ENCODE measurements around the gene COL6A1. TPM values are rescaled to one million over a fixed set of nuclear protein-coding genes. Genes with fewer than 3 reads are reported as not detected.

The COL6A1 gene
- total RNA-seq, 6 experiments from 2014 or later: 350 to 415 (median 382) TPM

- Mint-ChIP-seq H3K27ac (no peak overlapping the region), H3K36me3 (ENCODE audit: low read depth) (peaks cover 4% of the 10 kb centered on the region), H3K4me3 (no peak overlapping the region), H3K27me3 (ENCODE audit: insufficient read depth) (no peaks in the 10 kb centered on the region; the same call in 1 of the 2 replicates), H3K4me1 (ENCODE audit: low read depth) (peaks cover 13% of the 10 kb centered on the region), H3K9me3 (no peaks in the 10 kb centered on the region)
- no peak for DNase-seq
- TF ChIP-seq, protein P1, sequence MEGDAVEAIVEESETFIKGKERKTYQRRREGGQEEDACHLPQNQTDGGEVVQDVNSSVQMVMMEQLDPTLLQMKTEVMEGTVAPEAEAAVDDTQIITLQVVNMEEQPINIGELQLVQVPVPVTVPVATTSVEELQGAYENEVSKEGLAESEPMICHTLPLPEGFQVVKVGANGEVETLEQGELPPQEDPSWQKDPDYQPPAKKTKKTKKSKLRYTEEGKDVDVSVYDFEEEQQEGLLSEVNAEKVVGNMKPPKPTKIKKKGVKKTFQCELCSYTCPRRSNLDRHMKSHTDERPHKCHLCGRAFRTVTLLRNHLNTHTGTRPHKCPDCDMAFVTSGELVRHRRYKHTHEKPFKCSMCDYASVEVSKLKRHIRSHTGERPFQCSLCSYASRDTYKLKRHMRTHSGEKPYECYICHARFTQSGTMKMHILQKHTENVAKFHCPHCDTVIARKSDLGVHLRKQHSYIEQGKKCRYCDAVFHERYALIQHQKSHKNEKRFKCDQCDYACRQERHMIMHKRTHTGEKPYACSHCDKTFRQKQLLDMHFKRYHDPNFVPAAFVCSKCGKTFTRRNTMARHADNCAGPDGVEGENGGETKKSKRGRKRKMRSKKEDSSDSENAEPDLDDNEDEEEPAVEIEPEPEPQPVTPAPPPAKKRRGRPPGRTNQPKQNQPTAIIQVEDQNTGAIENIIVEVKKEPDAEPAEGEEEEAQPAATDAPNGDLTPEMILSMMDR (IDR thresholded peaks at IDR 0.05): no peak
Observed at GRCh38 chr21:45979651-45980050, 1.9 kb upstream of the COL6A1 start.

DNA sequence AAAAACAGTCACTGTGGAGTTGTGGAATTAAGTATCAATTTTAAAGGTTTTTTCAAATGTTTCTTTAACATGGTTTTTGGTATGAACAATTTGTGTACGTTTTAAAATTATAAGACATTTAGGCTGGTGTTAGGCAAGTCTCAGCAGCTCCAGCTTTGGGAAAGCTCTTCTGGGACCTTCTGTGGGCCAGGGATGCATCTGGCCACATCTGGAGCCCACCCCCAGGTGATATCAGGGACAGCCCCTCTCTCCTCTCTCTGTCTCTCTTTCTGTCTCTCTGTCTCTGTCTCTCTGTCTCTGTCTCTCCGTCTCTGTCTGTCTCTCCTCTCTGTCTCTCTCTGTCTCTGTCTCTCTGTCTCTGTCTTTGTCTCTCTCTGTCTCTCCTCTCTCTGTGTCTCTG, 1.3 kb upstream of the COL6A1 start:
- no peak for DNase-seq
- peaks cover 10% of the 10 kb centered on the region for H3K36me3 Mint-ChIP-seq (ENCODE audit: low read depth)
- H3K9me3 Mint-ChIP-seq: no peaks in the 10 kb centered on the region
- H3K4me3 Mint-ChIP-seq: no peak overlapping the region
- H3K27ac Mint-ChIP-seq: no peak overlapping the region
- TF ChIP-seq, protein P1 (IDR thresholded peaks at IDR 0.05): no peak
- H3K27me3 Mint-ChIP-seq (ENCODE audit: insufficient read depth): no peaks in the 10 kb centered on the region; the same call in 1 of the 2 replicates
- peaks cover 16% of the 10 kb centered on the region for H3K4me1 Mint-ChIP-seq (ENCODE audit: low read depth)

DNA sequence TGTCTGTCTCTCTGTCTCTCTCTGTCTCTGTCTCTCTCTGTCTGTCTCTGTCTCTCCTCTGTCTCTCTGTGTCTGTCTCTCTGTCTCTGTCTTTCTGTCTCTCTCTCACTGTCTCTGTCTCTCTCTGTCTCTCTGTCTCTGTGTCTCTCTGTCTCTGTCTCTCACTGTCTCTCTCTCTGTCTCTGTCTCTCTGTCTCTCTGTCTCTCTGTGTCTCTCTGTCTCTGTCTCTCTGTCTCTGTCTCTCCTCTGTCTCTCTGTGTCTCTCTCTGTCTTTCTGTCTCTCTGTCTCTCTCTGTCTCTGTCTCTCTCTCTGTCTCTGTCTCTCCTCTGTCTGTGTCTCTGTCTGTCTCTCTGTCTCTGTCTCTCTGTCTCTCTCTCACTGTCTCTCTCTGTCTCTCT, 873 bp upstream of the COL6A1 start:
- Mint-ChIP-seq H3K27me3 (ENCODE audit: insufficient read depth) (no peaks in the 10 kb centered on the region; the same call in 1 of the 2 replicates), H3K9me3 (no peaks in the 10 kb centered on the region), H3K36me3 (ENCODE audit: low read depth) (peaks cover 11% of the 10 kb centered on the region), H3K4me1 (ENCODE audit: low read depth) (peaks cover 17% of the 10 kb centered on the region), H3K27ac (no peak overlapping the region), H3K4me3 (no peak overlapping the region)
- TF ChIP-seq, protein P1 (IDR thresholded peaks at IDR 0.05): no peak
- DNase-seq: no peak

DNA sequence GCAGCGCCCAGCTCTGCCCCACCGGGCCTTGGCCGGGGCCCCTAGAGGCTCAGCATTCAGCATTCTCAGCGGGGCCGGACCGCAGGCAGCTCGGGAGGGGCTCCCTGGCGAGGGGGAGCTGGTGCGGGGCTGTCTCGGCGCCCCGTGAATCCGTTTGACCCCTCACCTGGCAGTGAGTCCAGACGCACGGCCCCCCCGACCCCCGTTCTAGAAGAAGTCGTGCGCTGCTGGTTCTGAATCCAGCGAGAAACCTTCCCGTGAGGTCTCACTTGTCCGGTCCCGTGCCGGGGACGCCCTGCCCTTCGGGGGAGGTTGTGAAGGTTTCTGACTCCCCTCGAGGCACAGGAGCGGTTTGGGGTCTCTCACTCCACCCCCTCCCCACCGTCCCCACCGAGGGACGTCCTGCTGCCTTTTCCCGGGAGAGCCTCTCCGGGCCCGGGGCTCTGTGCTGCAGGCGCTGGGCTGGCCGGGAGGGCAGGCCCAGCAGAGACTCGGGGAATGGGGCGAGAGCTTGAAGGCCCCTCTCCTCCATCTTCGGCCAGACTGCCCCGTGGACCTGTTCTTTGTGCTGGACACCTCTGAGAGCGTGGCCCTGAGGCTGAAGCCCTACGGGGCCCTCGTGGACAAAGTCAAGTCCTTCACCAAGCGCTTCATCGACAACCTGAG, 655 bp downstream of the COL6A1 start:
- peaks cover 17% of the 10 kb centered on the region for H3K4me1 Mint-ChIP-seq (ENCODE audit: low read depth)
- no peaks in the 10 kb centered on the region for H3K9me3 Mint-ChIP-seq
- no peaks in the 10 kb centered on the region; the same call in 1 of the 2 replicates for H3K27me3 Mint-ChIP-seq (ENCODE audit: insufficient read depth)
- TF ChIP-seq, protein P1 (IDR thresholded peaks at IDR 0.05): no peak
- peak overlapping the region; percentile 87 for H3K4me3 Mint-ChIP-seq
- no peak for DNase-seq
- peak overlapping the region; percentile 61 for H3K27ac Mint-ChIP-seq
- H3K36me3 Mint-ChIP-seq (ENCODE audit: low read depth): peaks cover 11% of the 10 kb centered on the region

DNA sequence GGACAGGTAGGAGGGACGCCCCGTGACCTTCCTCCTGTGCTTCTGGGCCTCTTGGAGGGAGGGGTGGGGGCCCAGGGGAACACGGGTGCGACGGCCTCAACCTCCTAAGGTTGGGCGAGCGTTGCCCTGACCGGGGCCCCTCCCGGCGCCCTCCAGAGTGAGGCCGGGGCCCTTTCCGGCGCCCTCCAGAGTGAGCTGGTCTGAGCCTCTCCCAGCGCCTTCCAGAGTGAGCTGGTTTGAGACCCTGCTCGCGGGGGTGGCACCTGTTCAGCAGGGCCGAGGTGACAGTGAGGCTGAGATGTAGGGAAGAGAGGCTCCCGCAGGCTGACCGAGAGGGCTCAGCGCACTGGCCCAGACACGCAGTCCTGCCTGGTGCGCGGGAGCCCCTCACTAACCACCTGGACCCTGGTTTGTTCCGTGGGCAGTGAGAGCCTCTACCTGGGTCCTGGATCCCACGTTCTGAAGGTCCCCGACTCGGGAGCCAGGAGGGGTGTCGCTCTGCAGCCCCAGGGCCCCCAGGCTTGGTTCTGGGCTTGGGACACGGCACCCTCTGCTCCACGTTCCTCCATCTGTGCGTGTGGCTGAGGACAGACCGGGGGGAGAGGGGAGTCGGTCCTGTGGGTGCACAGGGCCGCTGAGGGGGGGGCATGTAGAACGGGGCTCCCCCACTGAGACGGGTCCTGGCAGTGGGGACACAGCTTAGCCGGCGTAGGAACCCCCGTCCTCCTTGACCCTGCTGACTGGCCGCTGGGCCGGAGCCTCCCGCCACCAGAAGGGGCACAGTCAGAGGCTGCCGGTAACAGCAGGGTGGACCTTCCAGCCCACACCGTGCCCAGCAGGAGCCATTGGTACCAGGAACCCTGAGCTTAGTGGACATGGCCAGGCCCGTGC, 1.4 kb downstream of the COL6A1 start:
- Mint-ChIP-seq H3K27me3 (ENCODE audit: insufficient read depth) (no peaks in the 10 kb centered on the region; the same call in 1 of the 2 replicates), H3K27ac (peak overlapping the region; percentile 61), H3K4me1 (ENCODE audit: low read depth) (peaks cover 17% of the 10 kb centered on the region), H3K4me3 (peak overlapping the region; percentile 87), H3K36me3 (ENCODE audit: low read depth) (peaks cover 11% of the 10 kb centered on the region), H3K9me3 (no peaks in the 10 kb centered on the region)
- no peak for DNase-seq
- TF ChIP-seq, protein P1 (IDR thresholded peaks at IDR 0.05): no peak

All from HFFc6 (cell line).